Large intestine (tissue), 3 donors: Measurements from ENCODE around the gene STAG1. TPM values are rescaled to one million over a fixed set of nuclear protein-coding genes. Genes with fewer than 3 reads are reported as not detected.
"Not testable (repeated sequence)": the region's sequence is repeated elsewhere in the genome, so short reads cannot be mapped to it uniquely, and the experiment has no call there.

Experiments
- DNase-seq, 2 donors: peaks; one replicate each; pipeline versions ENCODE4 v3.0.0 to v3.0.0-alpha.2; 2013
- H3K27ac ChIP-seq: one replicate; pipeline ENCODE4 v1.5.1; 2013; ENCODE audit warnings: low read length
- H3K27me3 ChIP-seq: 2 replicates; pipeline ENCODE4 v1.6.1; 2013; ENCODE audit warnings: low read length; ENCODE audit not compliant: control insufficient read depth, insufficient read depth
- H3K36me3 ChIP-seq: 2 replicates; pipeline ENCODE4 v1.6.1; 2013; ENCODE audit warnings: low read length; ENCODE audit not compliant: control insufficient read depth, insufficient read depth
- H3K4me1 ChIP-seq: one replicate; pipeline ENCODE4 v1.6.1; 2013; ENCODE audit warnings: low read length; ENCODE audit not compliant: control insufficient read depth, insufficient read depth
- H3K4me3 ChIP-seq: one replicate; pipeline ENCODE4 v1.5.1; 2013; ENCODE audit warnings: low read length
- H3K9me3 ChIP-seq: one replicate; pipeline ENCODE4 v1.6.1; 2013; ENCODE audit warnings: mild to moderate bottlenecking, low read depth, low read length, moderate library complexity; ENCODE audit not compliant: control insufficient read depth
- WGBS: methylation state at CpG from one replicate; pipeline ENCODE4 v1.1.5; 2013; ENCODE audit warnings: low lambda C conversion rate; ENCODE audit not compliant: insufficient coverage; 5-methylcytosine and 5-hydroxymethylcytosine counted together
- polyA plus RNA-seq: library from polyadenylated mRNA; unstranded; fragments of 120-200 nt; gene quantifications from one replicate; pipeline ENCODE4 v1.2.1, GENCODE V29; 2013

The STAG1 gene
- polyA plus RNA-seq, 1 donor = 28.8 TPM

GRCh38 chr3:136653628-136654027 is 98.5 kb downstream of the STAG1 start:
- Histone ChIP-seq H3K9me3 (peaks cover 10% of the 10 kb centered on the region), H3K4me1 (no peaks in the 10 kb centered on the region), H3K27me3 (no peaks in the 10 kb centered on the region), H3K36me3 (no peaks in the 10 kb centered on the region), H3K4me3 (no peak overlapping the region), H3K27ac (no peak overlapping the region)
- no peak for DNase-seq

- DNase-seq = peak in 1 of 2 donors; percentile 14
- H3K4me3 ChIP-seq = no peak overlapping the region
- no CpG with 5 or more reads among the region's 2 CpGs for WGBS
Measured at GRCh38 chr3:136651581-136651980, 100.6 kb downstream of the STAG1 start.

GRCh38 chr3:136650461-136650860 is 101.7 kb downstream of the STAG1 start:
- Histone ChIP-seq H3K27ac (no peak overlapping the region), H3K4me1 (no peaks in the 10 kb centered on the region), H3K9me3 (peaks cover 10% of the 10 kb centered on the region), H3K4me3 (no peak overlapping the region), H3K36me3 (no peaks in the 10 kb centered on the region), H3K27me3 (no peaks in the 10 kb centered on the region)
- DNase-seq = no peak
- 93% methylated on average over 2 of the region's 2 CpGs for WGBS

More at GRCh38 chr3:136651581-136651980, 100.6 kb downstream of the STAG1 start:
- Histone ChIP-seq H3K36me3 (no peaks in the 10 kb centered on the region), H3K9me3 (peaks cover 10% of the 10 kb centered on the region), H3K4me1 (no peaks in the 10 kb centered on the region), H3K27ac (no peak overlapping the region), H3K27me3 (no peaks in the 10 kb centered on the region)

- H3K4me1 ChIP-seq = no peaks in the 10 kb centered on the region
- DNase-seq = no peak
- 100% methylated on average over 1 of the region's 2 CpGs for WGBS
Measured at GRCh38 chr3:136645915-136646314, 106.3 kb downstream of the STAG1 start.

GRCh38 chr3:136644212-136644611 is 108.0 kb downstream of the STAG1 start:
- H3K4me3 ChIP-seq = no peak overlapping the region
- H3K36me3 ChIP-seq = no peaks in the 10 kb centered on the region
- H3K4me1 ChIP-seq = no peaks in the 10 kb centered on the region
- no peaks in the 10 kb centered on the region for H3K9me3 ChIP-seq
- no peak for DNase-seq
- no peaks in the 10 kb centered on the region for H3K27me3 ChIP-seq
- WGBS = no CpG with 5 or more reads among the region's 1 CpG
- no peak overlapping the region for H3K27ac ChIP-seq

More at GRCh38 chr3:136645915-136646314, 106.3 kb downstream of the STAG1 start:
- Histone ChIP-seq H3K36me3 (no peaks in the 10 kb centered on the region), H3K9me3 (no peaks in the 10 kb centered on the region), H3K4me3 (no peak overlapping the region), H3K27ac (no peak overlapping the region), H3K27me3 (no peaks in the 10 kb centered on the region)

- WGBS = no CpG with 5 or more reads among the region's 2 CpGs
- not testable (repeated sequence) for DNase-seq, H3K27me3 ChIP-seq, H3K27ac ChIP-seq, H3K4me1 ChIP-seq, H3K4me3 ChIP-seq, H3K36me3 ChIP-seq, H3K9me3 ChIP-seq
Measured at GRCh38 chr3:136643380-136643779, 108.8 kb downstream of the STAG1 start.

GRCh38 chr3:136642711-136643110 is 109.5 kb downstream of the STAG1 start:
- no CpG with 5 or more reads among the region's 1 CpG for WGBS
- Histone ChIP-seq H3K9me3 (no peaks in the 10 kb centered on the region), H3K4me3 (no peak overlapping the region), H3K27me3 (no peaks in the 10 kb centered on the region), H3K36me3 (no peaks in the 10 kb centered on the region), H3K4me1 (no peaks in the 10 kb centered on the region), H3K27ac (no peak overlapping the region)
- DNase-seq = no peak

- Histone ChIP-seq H3K27ac (no peak overlapping the region), H3K36me3 (no peaks in the 10 kb centered on the region), H3K27me3 (no peaks in the 10 kb centered on the region), H3K4me3 (no peak overlapping the region), H3K9me3 (no peaks in the 10 kb centered on the region), H3K4me1 (no peaks in the 10 kb centered on the region)
- DNase-seq = no peak
- 80% methylated on average over 1 of the region's 1 CpG for whole genome bisulfite sequencing
Measured at GRCh38 chr3:136639069-136639468, 113.1 kb downstream of the STAG1 start.

GRCh38 chr3:136637176-136637575 is 115.0 kb downstream of the STAG1 start:
- H3K9me3 ChIP-seq = no peaks in the 10 kb centered on the region
- 89% methylated on average over 2 of the region's 2 CpGs for WGBS
- no peak overlapping the region for H3K4me3 ChIP-seq
- no peaks in the 10 kb centered on the region for H3K4me1 ChIP-seq
- no peak overlapping the region for H3K27ac ChIP-seq
- H3K36me3 ChIP-seq = no peaks in the 10 kb centered on the region
- H3K27me3 ChIP-seq = no peaks in the 10 kb centered on the region
- no peak for DNase-seq

- H3K27me3 ChIP-seq = no peaks in the 10 kb centered on the region
- WGBS = 100% methylated on average over 1 of the region's 4 CpGs
- no peaks in the 10 kb centered on the region for H3K4me1 ChIP-seq
- no peak for DNase-seq
- no peak overlapping the region for H3K4me3 ChIP-seq
- H3K27ac ChIP-seq = no peak overlapping the region
- no peaks in the 10 kb centered on the region for H3K36me3 ChIP-seq
- H3K9me3 ChIP-seq = no peaks in the 10 kb centered on the region
Measured at GRCh38 chr3:136634821-136635220, 117.4 kb downstream of the STAG1 start.

- no peak overlapping the region for H3K27ac ChIP-seq
- H3K36me3 ChIP-seq = peaks cover 10% of the 10 kb centered on the region
- 90% methylated on average over 2 of the region's 5 CpGs for WGBS
- no peaks in the 10 kb centered on the region for H3K4me1 ChIP-seq
- no peak for DNase-seq
- H3K9me3 ChIP-seq = no peaks in the 10 kb centered on the region
- no peaks in the 10 kb centered on the region for H3K27me3 ChIP-seq
- no peak overlapping the region for H3K4me3 ChIP-seq
Measured at GRCh38 chr3:136632625-136633081, 119.5 kb downstream of the STAG1 start.
